ENCODE measurements around the gene UBE2D2.

UBE2D2 gene

DNA sequence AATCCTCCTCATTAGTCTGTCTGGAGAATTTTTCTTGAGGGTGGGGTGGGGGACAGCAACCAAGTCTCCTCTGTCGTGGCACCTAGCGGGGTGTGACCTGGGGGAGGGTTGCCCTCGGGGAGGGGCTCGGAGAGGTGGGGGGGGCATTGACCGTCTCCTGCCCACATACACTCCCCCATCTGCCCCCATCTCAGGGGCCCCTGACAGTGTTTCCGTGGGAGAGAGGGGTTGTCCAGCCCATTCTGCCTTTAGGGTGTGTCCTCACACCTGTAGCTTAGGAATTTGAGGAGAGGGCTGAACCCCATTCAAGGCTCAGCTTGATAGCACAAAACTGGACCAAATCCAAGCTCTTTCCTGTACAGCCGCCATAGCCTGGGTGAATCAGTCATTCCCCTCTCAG lies 81.1 kb downstream of the UBE2D2 start:
- TF ChIP-seq CTCF (IDR thresholded peaks at IDR 0.05; ENCODE audit: low read depth, low read length, missing control alignments) = no peak
- no peak for DNase-seq (ENCODE audit: low read depth)
- H3K4me3 ChIP-seq (ENCODE audit: low read depth, low read length) = no peak overlapping the region

DNA sequence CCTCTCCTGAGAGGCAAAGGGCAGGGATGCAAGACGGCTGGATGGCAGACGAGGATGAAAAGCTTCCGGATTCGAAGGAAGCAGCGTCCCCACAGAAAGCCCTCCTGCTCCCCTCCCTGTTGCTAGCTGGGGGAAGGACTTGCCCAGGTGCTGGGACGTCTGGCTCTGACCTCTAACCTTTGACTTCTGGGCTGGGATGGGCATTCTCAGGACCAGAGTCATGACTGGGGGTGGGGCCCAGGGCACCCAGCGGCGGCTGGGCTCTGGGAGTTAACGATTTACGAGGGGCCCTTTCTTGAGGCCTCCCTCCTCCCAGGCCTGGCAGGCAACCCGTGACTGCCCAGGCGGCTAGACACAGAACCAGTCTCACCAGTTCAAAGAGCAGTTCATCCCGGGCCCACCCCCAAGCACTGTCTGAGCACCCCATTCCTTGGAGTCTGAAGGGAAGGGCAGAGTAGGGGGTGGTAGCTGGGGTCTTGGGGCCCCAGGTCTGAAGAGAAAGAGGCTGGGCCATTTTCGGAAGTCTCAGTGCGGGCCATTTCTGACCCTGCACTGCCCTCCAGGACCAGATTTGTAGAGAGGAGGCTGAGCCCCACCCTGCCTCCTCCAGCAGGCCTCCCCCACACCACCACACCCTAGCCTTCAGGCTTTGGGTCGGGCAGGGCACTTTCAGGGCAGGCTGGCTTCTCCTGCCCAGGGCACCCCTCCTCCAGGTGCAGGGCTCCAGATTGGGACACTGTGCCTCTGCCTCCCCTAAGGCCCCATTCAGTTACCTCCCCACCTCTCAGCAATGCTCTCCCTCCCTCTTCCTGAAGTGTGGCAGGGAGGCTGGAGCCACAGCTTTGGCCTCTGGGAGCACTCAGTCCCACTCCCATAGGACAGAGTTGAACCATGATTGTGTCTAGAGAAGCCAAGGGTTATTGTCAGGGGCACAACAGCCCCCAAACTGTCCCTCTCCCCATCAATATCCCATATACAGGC lies 82.0 kb downstream of the UBE2D2 start:
- DNase-seq (ENCODE audit: low read depth) = no peak
- no peak overlapping the region for H3K4me3 ChIP-seq (ENCODE audit: low read depth, low read length)
- TF ChIP-seq CTCF (IDR thresholded peaks at IDR 0.05; ENCODE audit: low read depth, low read length, missing control alignments) = no peak

GRCh38 chr5:139644001-139644456 lies 82.9 kb downstream of the UBE2D2 start:
- H3K4me3 ChIP-seq (ENCODE audit: low read depth, low read length) = no peak overlapping the region
- TF ChIP-seq CTCF (IDR thresholded peaks at IDR 0.05; ENCODE audit: low read depth, low read length, missing control alignments) = no peak
- DNase-seq (ENCODE audit: low read depth) = no peak

- no peak for DNase-seq (ENCODE audit: low read depth)
- no peak for TF ChIP-seq CTCF (IDR thresholded peaks at IDR 0.05; ENCODE audit: low read depth, low read length, missing control alignments)
- no peak overlapping the region for H3K4me3 ChIP-seq (ENCODE audit: low read depth, low read length)
Measured at GRCh38 chr5:139644646-139645429, 83.7 kb downstream of the UBE2D2 start.

- no peak for TF ChIP-seq CTCF (IDR thresholded peaks at IDR 0.05; ENCODE audit: low read depth, low read length, missing control alignments)
- no peak overlapping the region for H3K4me3 ChIP-seq (ENCODE audit: low read depth, low read length)
- DNase-seq (ENCODE audit: low read depth) = no peak
Measured at GRCh38 chr5:139645430-139645871, 84.3 kb downstream of the UBE2D2 start.

- no peak for TF ChIP-seq CTCF (IDR thresholded peaks at IDR 0.05; ENCODE audit: low read depth, low read length, missing control alignments)
- no peak overlapping the region for H3K4me3 ChIP-seq (ENCODE audit: low read depth, low read length)
- no peak for DNase-seq (ENCODE audit: low read depth)
Measured at GRCh38 chr5:139646111-139646510, 85.0 kb downstream of the UBE2D2 start.

All from GM12864 (cell line).